Caco-2 (cell line): ENCODE results near the gene TNS1. TPM values are rescaled to one million over a fixed set of nuclear protein-coding genes. Genes with fewer than 3 reads are reported as not detected.

Source experiments
- BruUV-seq: library from RNA; stranded (reverse); fragments of 400-500 nt; replicated peaks from 2 replicates; lab custom pipeline; 2021; lab: Mats Ljungman, UMichigan
- CTCF ChIA-PET: fragments of 300-600 bp; sonication (Branson Sonifier 250); formaldehyde crosslinking; loops from one replicate; lab custom pipeline; 2022; ENCODE audit warnings: antibody characterized with exemption; lab: Charles Lee
- POLR2A ChIA-PET: fragments of 300-600 bp; sonication (Branson Sonifier 250); formaldehyde crosslinking; loops from one replicate; lab custom pipeline; 2022; ENCODE audit warnings: antibody characterized with exemption; lab: Charles Lee
- DNase-seq, 2 experiments: peaks; one replicate each; pipeline versions ENCODE4 v3.0.0 to v3.0.0-alpha.2; 2020 to 2022
- H3K27me3 ChIP-seq: replicated peaks from 2 replicates; pipeline ENCODE4 v1.6.0; 2011; ENCODE audit warnings: low read length; ENCODE audit not compliant: control insufficient read depth, insufficient read depth
- H3K36me3 ChIP-seq: 2 replicates; pipeline ENCODE4 v1.5.1; 2011; ENCODE audit warnings: low read length; ENCODE audit not compliant: control insufficient read depth, insufficient read depth
- H3K4me1 ChIP-seq: fragments of 250-450 bp; sonication (Bioruptor Pico); 2 replicates; pipeline ENCODE4 v1.5.1; 2020; ENCODE audit warnings: mild to moderate bottlenecking
- H3K4me3 ChIP-seq: 2 replicates; pipeline ENCODE4 v1.5.1; 2011; ENCODE audit warnings: low read depth, mild to moderate bottlenecking, control low read depth, low read length
- H3K9me3 ChIP-seq: fragments of 250-450 bp; sonication (Bioruptor Pico); 2 replicates; pipeline ENCODE4 v1.5.1; 2020; ENCODE audit warnings: mild to moderate bottlenecking, moderate library complexity
- H3K27ac Mint-ChIP-seq: one replicate; pipeline ENCODE4 v1.8.0; 2022; ENCODE audit warnings: mixed read lengths; ENCODE audit not compliant: unreplicated experiment
- H3K27me3 Mint-ChIP-seq: one replicate; pipeline ENCODE4 v1.8.0; 2022; ENCODE audit warnings: mixed read lengths; ENCODE audit not compliant: insufficient read depth, unreplicated experiment
- H3K36me3 Mint-ChIP-seq: one replicate; pipeline ENCODE4 v1.8.0; 2022; ENCODE audit warnings: mild to moderate bottlenecking, mixed read lengths; ENCODE audit not compliant: insufficient read depth, unreplicated experiment
- H3K4me1 Mint-ChIP-seq: one replicate; pipeline ENCODE4 v1.8.0; 2022; ENCODE audit warnings: low read depth, mixed read lengths; ENCODE audit not compliant: unreplicated experiment
- H3K4me3 Mint-ChIP-seq: one replicate; pipeline ENCODE4 v1.8.0; 2022; ENCODE audit warnings: mild to moderate bottlenecking, moderate library complexity, mixed read lengths; ENCODE audit not compliant: unreplicated experiment
- H3K9me3 Mint-ChIP-seq: one replicate; pipeline ENCODE4 v1.8.0; 2022; ENCODE audit warnings: mixed read lengths; ENCODE audit not compliant: unreplicated experiment
- CTCF ChIP-seq, 2 experiments: fragments of 200-600 bp in 1 of 2; IDR thresholded peaks; 1 replicate in 1 of 2; 2 replicates in 1 of 2; pipeline versions ENCODE4 v1.5.1 to v1.8.0; 2011 to 2022; ENCODE audit warnings: antibody characterized with exemption in 1 of 2, control low read depth in 1 of 2, inconsistent platforms in 1 of 2, low read depth in 1 of 2, low read length in 1 of 2, mild to moderate bottlenecking in 1 of 2, moderate library complexity in 1 of 2; ENCODE audit not compliant: insufficient read depth in 1 of 2, severe bottlenecking in 1 of 2, unreplicated experiment in 1 of 2
- intact Hi-C: fragments of 100-400 bp; cut with micrococcal nuclease; formaldehyde crosslinking; loops from one replicate; pipeline ENCODE4 v1.10.0; 2022; ENCODE audit not compliant: unreplicated experiment
- total RNA-seq: library from RNA; stranded (reverse); gene quantifications from 2 replicates; pipeline ENCODE4 v1.2.3, GENCODE V29; 2022

Gene TNS1
- total RNA-seq, 1 experiment from 2014 or later, result 16.1 TPM

- Mint-ChIP-seq H3K36me3 (no peaks in the 10 kb centered on the region), H3K4me1 (peaks cover 47% of the 10 kb centered on the region), H3K9me3 (no peaks in the 10 kb centered on the region), H3K27me3 (no peaks in the 10 kb centered on the region), H3K27ac (no peak overlapping the region), H3K4me3 (no peak overlapping the region)
- Histone ChIP-seq H3K4me3 (no peak overlapping the region), H3K9me3 (no peaks in the 10 kb centered on the region), H3K36me3 (no peaks in the 10 kb centered on the region), H3K27me3 (no peaks in the 10 kb centered on the region), H3K4me1 (peaks cover 64% of the 10 kb centered on the region)
- BruUV-seq, result no TSS peak
- DNase-seq, result peak in 1 of 2 experiments; percentile 22
- intact Hi-C loops, result loop anchor here (1.0 kb wide), 1 partner anchor 39 kb away; no protein-coding TSS in a partner anchor
- CTCF ChIA-PET, result interaction anchor here (1.6 to 1.9 kb wide), 2 partner anchors 40 to 45 kb away, joined by 8 to 10 read pairs; no protein-coding TSS in a partner anchor
- no peak for TF ChIP-seq CTCF (IDR thresholded peaks at IDR 0.05; ENCODE audit: insufficient read depth in 1 of 2, low read depth in 1 of 2, low read length in 1 of 2, severe bottlenecking in 1 of 2, unreplicated experiment in 1 of 2)
- POLR2A ChIA-PET, result no interaction called here
Measured at GRCh38 chr2:217948897-217949296, 53.9 kb downstream of the TNS1 start.

GRCh38 chr2:217948351-217948791, 54.4 kb downstream of the TNS1 start:
- no peak overlapping the region for H3K4me3 ChIP-seq
- intact Hi-C loops, result loop anchor here (1.0 kb wide), 1 partner anchor 40 kb away; no protein-coding TSS in a partner anchor
- peaks cover 69% of the 10 kb centered on the region for H3K4me1 ChIP-seq
- BruUV-seq, result no TSS peak
- Mint-ChIP-seq H3K4me3 (no peak overlapping the region), H3K27me3 (no peaks in the 10 kb centered on the region), H3K36me3 (no peaks in the 10 kb centered on the region), H3K4me1 (peaks cover 53% of the 10 kb centered on the region), H3K9me3 (no peaks in the 10 kb centered on the region), H3K27ac (no peak overlapping the region)
- no peaks in the 10 kb centered on the region for H3K36me3 ChIP-seq
- peak in 1 of 2 experiments; percentile 22 for DNase-seq
- no peaks in the 10 kb centered on the region for H3K27me3 ChIP-seq
- ChIA-PET CTCF (interaction anchor here (0.6 to 1.9 kb wide), 7 partner anchors 9 to 163 kb away, joined by 3 to 10 read pairs (median 5); no protein-coding TSS in a partner anchor), POLR2A (no interaction called here)
- no peaks in the 10 kb centered on the region for H3K9me3 ChIP-seq
- TF ChIP-seq CTCF (IDR thresholded peaks at IDR 0.05; ENCODE audit: insufficient read depth in 1 of 2, low read depth in 1 of 2, low read length in 1 of 2, severe bottlenecking in 1 of 2, unreplicated experiment in 1 of 2), result peak in 1 of 2 experiments; percentile 13

GRCh38 chr2:217947383-217948350, 55.1 kb downstream of the TNS1 start:
- H3K36me3 ChIP-seq, result no peaks in the 10 kb centered on the region
- ChIA-PET POLR2A (no interaction called here), CTCF (interaction anchor here (0.6 to 1.9 kb wide), 9 partner anchors 9 to 162 kb away, joined by 3 to 10 read pairs (median 5); no protein-coding TSS in a partner anchor)

More at GRCh38 chr2:217947383-217948350, 55.1 kb downstream of the TNS1 start:
- Mint-ChIP-seq H3K4me1 (peaks cover 54% of the 10 kb centered on the region), H3K9me3 (no peaks in the 10 kb centered on the region), H3K27me3 (no peaks in the 10 kb centered on the region), H3K4me3 (no peak overlapping the region), H3K27ac (no peak overlapping the region), H3K36me3 (no peaks in the 10 kb centered on the region)
- Histone ChIP-seq H3K4me1 (peaks cover 74% of the 10 kb centered on the region), H3K4me3 (no peak overlapping the region), H3K9me3 (no peaks in the 10 kb centered on the region), H3K27me3 (no peaks in the 10 kb centered on the region)
- DNase-seq, result peak; percentile 33 to 59
- peak; percentile 16 to 29 for TF ChIP-seq CTCF (IDR thresholded peaks at IDR 0.05; ENCODE audit: insufficient read depth in 1 of 2, low read depth in 1 of 2, low read length in 1 of 2, severe bottlenecking in 1 of 2, unreplicated experiment in 1 of 2)
- intact Hi-C loops, result loop anchor here (1.0 kb wide), 1 partner anchor 41 kb away; no protein-coding TSS in a partner anchor
- BruUV-seq, result no TSS peak
